Measurements from ENCODE around the gene VIPR2.
"Not testable (repeated sequence)": the region's sequence is repeated elsewhere in the genome, so short reads cannot be mapped to it uniquely, and the experiment has no call there.

The VIPR2 gene

DNA sequence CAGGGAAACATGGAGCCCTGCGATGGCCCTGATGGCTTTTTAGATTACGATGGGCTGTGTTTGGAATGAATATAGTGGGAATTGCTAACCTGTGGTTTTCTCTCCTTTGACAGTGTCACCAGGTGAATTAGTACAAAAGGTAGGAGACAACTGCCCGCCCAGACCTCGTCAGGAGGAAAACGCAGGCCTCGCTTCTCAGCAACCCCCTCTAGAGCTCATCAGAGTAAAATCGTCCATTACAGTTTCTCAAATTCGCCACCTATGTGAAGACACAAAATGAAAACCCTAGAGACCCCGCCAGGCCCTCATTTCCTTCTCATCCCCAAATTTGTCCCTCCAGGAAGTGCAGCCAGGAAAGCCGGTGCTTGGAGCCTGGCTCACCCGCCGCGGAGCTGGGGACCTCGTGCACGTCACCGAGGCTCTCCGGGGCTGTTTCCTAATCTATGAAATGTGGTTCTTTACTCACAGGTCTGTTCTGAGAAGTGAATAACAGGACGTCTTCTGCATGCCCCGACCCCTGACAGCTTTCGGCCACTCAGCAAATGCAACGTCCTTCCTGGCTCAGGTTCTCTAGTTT is 143.7 kb downstream of the VIPR2 start:
- DNase-seq, result no peak

GRCh38 chr7:159000070-159000469 is 144.6 kb downstream of the VIPR2 start:
- no peak for DNase-seq

- no peak for DNase-seq
Observed at GRCh38 chr7:158999496-158999895, 145.2 kb downstream of the VIPR2 start.

- DNase-seq, result not testable (repeated sequence)
Observed at GRCh38 chr7:158998261-158998660, 146.4 kb downstream of the VIPR2 start.

DNA sequence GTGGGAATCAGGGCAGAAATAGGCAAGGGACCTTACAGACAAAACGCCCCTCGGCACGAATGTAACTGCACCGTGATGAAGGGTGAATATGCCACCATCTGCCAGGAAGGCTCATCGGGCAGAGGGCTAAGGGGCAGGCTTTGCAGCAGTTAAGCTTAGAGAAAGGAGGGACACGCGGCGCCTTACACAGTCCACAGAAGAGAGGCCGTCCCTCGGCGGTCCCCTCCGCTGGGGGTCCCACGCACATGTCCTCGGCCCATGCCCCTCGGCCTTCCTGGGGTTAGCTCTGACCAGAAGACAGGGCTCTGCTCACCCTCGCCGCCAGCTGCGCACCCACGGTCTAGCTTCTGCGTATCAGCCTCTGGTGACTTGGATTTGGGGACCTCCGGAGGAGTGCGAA is 147.2 kb downstream of the VIPR2 start:
- no peak for DNase-seq

DNA sequence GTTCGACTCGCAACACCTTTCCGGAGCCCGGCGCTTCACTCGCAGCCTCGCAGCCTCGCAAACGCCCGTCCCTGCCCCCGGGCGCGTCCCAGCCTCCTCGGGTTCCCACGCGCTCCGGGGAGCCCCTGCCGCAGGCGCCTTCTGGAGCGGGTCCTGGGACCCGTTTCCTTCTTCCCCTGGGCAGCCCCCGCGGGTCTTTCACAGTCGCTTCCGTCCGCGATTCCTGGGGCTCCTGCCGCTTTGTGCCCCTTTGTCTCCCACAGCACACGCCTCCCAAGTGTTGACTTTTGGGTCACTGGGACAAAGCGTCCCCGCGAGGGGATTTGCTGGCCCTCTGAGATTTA is 147.6 kb downstream of the VIPR2 start:
- DNase-seq, result no peak

- no peak for DNase-seq
Observed at GRCh38 chr7:158996214-158997109, 148.2 kb downstream of the VIPR2 start.

GRCh38 chr7:158995514-158995913 is 149.2 kb downstream of the VIPR2 start:
- no peak for DNase-seq

- DNase-seq, result no peak
Observed at GRCh38 chr7:158994687-158995086, 150.0 kb downstream of the VIPR2 start.

DNA sequence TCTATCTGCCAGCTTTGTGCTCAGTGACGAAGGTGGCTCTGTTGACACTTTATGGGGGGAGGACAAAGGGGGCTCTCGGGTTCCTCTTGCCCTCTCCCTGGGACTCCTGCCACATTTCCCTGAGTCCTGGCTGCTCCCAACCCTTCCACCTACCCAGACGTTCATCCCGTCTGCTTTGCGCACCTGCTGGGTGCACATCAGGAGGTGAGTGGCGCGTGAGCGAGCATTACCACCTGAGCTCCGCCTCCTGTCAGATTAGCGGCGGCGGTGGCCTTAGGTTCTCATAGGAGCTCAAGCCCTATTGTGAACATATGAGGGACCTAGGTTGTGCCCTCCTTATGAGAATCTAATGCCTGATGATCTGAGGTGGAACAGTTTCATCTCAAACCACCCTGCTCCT is 151.1 kb downstream of the VIPR2 start:
- DNase-seq, result no peak

- DNase-seq, result no peak
Observed at GRCh38 chr7:158992759-158993158, 151.9 kb downstream of the VIPR2 start.

DNA sequence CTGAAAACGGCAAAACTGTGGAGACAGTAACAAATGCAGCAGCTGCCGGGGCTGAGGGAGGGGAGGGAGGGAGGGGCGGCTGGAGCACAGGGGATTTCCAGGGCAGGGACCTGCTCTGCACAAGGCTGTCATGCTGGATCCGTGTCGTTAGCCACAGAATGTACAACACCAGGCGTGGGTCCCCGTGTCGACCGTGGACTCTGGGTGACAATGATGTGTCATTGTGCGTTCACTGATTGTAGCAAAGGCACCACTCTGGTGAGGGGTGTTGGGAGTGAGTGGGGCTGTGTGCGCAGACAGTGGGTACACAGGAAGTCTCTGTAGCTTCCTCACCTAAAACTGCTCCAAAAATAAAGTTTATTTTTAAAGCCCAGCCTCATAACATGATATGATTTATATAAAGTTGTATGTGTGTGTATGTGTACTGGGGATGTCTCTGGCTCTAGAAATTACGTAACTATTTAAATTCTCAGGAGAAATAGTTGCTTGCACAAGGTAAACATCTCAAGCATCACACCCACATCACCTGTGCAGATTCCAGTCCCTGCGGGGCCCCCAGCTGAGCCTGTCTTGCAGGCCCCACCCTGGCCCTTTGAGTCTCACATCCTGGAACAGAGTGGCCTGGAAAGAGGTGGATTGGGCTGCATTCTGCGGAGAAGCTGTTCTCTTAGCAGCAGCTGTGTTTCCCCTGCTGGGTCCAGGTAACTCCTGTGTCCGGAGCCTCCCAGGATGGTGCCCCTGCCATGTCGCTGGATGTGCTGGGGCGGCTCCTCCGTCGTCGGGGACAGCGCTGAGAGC is 152.6 kb downstream of the VIPR2 start:
- DNase-seq, result no peak

- no peak for DNase-seq
Observed at GRCh38 chr7:158988996-158989395, 155.7 kb downstream of the VIPR2 start.

DNA sequence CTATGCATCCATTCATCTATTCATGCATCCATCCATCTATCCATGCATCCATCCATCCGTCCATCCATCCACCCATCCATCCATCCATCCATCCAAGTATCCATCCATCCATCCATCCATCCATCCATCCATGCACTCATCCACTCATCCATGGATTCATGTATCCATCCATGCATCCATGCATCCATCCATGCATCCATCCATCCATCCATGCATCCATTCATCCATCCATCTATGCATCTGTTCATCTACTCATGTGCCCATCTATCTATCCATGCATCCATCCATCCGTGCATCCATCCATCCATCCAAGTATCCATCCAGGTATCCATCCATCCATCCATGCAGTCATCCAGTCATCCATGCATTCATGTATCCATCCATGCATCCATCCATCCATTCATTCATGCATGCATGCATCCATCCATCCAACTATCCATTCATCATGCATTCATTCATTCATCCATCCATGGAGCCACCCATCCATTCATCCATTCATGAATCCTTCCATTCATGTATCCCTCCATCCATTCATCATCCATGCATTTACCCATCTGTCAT is 156.3 kb downstream of the VIPR2 start:
- DNase-seq, result no peak

GRCh38 chr7:158987691-158988090 is 157.0 kb downstream of the VIPR2 start:
- no peak for DNase-seq

- DNase-seq, result no peak
Observed at GRCh38 chr7:158985583-158985982, 159.1 kb downstream of the VIPR2 start.

GRCh38 chr7:158984007-158984406 is 160.7 kb downstream of the VIPR2 start:
- DNase-seq, result not testable (repeated sequence)

- not testable (repeated sequence) for DNase-seq
Observed at GRCh38 chr7:158982080-158982479, 162.6 kb downstream of the VIPR2 start.

- no peak for DNase-seq
Observed at GRCh38 chr7:158979635-158980351, 164.9 kb downstream of the VIPR2 start.

GRCh38 chr7:158979023-158979529 is 165.6 kb downstream of the VIPR2 start:
- no peak for DNase-seq
